ENCODE measurements around the gene MSANTD7. TPM values are rescaled to one million over a fixed set of nuclear protein-coding genes. Genes with fewer than 3 reads are reported as not detected.

Gene MSANTD7
- total RNA-seq, 1 donor from 2014 or later, result 18.8 TPM

DNA sequence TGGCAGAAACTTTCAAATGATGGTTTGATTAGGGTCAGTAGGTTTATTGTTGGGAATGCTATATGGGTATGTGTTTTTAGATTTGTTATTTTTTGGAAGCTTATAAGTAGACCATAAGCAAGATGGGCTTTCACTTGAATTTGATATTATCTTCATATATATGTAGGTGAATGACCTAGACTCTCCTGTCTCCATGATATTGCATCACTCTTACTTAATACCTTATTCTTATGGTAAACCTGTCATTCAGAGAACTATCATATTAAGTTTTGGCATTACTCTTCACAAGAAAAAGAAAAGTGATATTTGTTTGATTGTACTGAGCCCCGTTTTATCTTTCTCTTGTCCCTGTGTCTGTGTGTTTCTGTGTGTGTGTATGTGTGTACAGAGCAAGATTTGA is 17.3 kb downstream of the MSANTD7 start:
- H3K27ac ChIP-seq, result no peak overlapping the region
- H2AFZ ChIP-seq (replicated peaks), result no peak overlapping the region
- no peaks in the 10 kb centered on the region for H3K9me3 ChIP-seq (ENCODE audit: low read depth)
- Mint-ChIP-seq H3K27me3 (ENCODE audit: insufficient read depth, low read depth) (no peaks in the 10 kb centered on the region), H3K9me3 (no peaks in the 10 kb centered on the region), H3K27ac (no peak overlapping the region), H3K4me3 (no peak overlapping the region), H3K4me1 (peaks cover 14% of the 10 kb centered on the region), H3K36me3 (peaks cover 10% of the 10 kb centered on the region)
- no peak for DNase-seq (ENCODE audit: low spot score)
- H3K4me1 ChIP-seq, result peaks cover 11% of the 10 kb centered on the region
- H3K27me3 ChIP-seq, result no peaks in the 10 kb centered on the region
- peaks cover 4% of the 10 kb centered on the region for H4K20me1 ChIP-seq (ENCODE audit: low read depth)
- no peak for TF ChIP-seq CTCF (IDR thresholded peaks at IDR 0.05)
- TF ChIP-seq EZH2 (IDR thresholded peaks at IDR 0.05), result no peak
- TF ChIP-seq EZH2phosphoT487 (IDR thresholded peaks at IDR 0.05), result no peak
- no peaks in the 10 kb centered on the region for H3K79me2 ChIP-seq (ENCODE audit: low read depth)
- H3K4me3 ChIP-seq, result no peak overlapping the region
- peaks cover 17% of the 10 kb centered on the region for H3K36me3 ChIP-seq
- H3K4me2 ChIP-seq, result no peak overlapping the region
- H3F3A ChIP-seq (ENCODE audit: low read depth), result peaks cover 3% of the 10 kb centered on the region
- no peak overlapping the region for H3K9ac ChIP-seq

DNA sequence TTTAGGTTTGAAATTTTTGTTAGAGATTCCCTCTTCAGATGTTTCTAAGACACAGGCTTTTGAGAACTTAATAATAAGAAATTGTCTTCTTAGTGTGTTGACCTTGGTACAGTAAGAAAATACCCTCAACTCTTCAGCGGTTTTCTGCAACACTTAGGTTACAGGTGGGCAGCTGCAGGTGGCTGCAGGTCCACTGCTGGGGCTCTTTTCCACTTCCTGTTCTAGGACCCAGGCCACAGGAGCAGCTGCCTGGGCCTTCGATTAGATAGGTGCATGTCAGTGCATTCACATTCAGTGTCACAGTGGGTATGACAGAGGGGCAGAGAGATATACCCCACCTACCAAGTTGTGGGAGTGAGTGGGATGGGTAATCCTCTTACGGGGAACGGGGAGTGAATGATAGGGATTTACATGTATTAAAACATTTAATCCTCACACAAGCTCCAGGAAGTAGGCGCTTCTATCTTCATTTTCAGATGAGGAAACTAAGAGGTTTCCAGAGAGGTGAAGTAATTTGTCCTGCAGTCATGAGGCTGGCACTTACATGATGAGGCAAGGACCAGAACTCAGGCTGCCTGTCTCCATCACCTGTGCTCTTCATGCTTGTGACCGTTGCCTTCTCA is 20.3 kb downstream of the MSANTD7 start:
- H3K4me1 Mint-ChIP-seq, result peaks cover 14% of the 10 kb centered on the region
- Histone ChIP-seq H3K27ac (no peak overlapping the region), H3F3A (ENCODE audit: low read depth) (no peaks in the 10 kb centered on the region), H3K36me3 (no peaks in the 10 kb centered on the region), H3K9me3 (ENCODE audit: low read depth) (no peaks in the 10 kb centered on the region), H3K4me3 (no peak overlapping the region), H3K4me1 (peaks cover 11% of the 10 kb centered on the region), H3K4me2 (no peak overlapping the region), H3K79me2 (ENCODE audit: low read depth) (no peaks in the 10 kb centered on the region), H2AFZ (replicated peaks) (no peak overlapping the region), H3K27me3 (no peaks in the 10 kb centered on the region), H4K20me1 (ENCODE audit: low read depth) (peaks cover 4% of the 10 kb centered on the region), H3K9ac (no peak overlapping the region)
- H3K9me3 Mint-ChIP-seq, result no peaks in the 10 kb centered on the region
- H3K4me3 Mint-ChIP-seq, result no peak overlapping the region
- DNase-seq (ENCODE audit: low spot score), result peak; percentile 50
- no peak for TF ChIP-seq CTCF (IDR thresholded peaks at IDR 0.05)
- no peak overlapping the region for H3K27ac Mint-ChIP-seq
- H3K27me3 Mint-ChIP-seq (ENCODE audit: insufficient read depth, low read depth), result no peaks in the 10 kb centered on the region
- H3K36me3 Mint-ChIP-seq, result peaks cover 13% of the 10 kb centered on the region

DNA sequence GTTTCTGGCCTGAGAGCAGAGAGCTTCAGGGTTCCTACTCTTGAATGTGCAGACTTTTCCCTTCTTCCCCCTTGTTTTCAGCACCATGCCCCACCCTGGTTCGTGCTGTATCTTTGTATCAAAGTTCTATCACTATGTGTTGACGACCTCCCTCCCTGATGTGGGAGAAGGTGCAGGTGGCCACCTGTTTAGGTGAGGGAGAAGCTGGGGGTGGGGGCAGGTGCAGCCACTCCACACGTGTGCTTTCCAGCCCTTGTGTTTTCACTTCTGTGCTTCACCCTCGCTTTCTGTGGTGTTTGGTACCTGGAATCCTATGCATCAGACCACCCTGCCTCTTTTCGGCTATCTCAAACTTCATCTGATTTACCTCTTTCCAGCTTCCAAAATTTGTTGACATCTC is 20.9 kb downstream of the MSANTD7 start:
- TF ChIP-seq CTCF (IDR thresholded peaks at IDR 0.05), result no peak
- no peak for TF ChIP-seq EZH2 (IDR thresholded peaks at IDR 0.05)
- no peak for TF ChIP-seq EZH2phosphoT487 (IDR thresholded peaks at IDR 0.05)
- Histone ChIP-seq H3K27me3 (no peaks in the 10 kb centered on the region), H3K4me3 (no peak overlapping the region), H2AFZ (replicated peaks) (no peak overlapping the region), H3K4me2 (peak overlapping the region; percentile 11), H3K9me3 (ENCODE audit: low read depth) (no peaks in the 10 kb centered on the region), H3K9ac (no peak overlapping the region), H3K79me2 (ENCODE audit: low read depth) (no peaks in the 10 kb centered on the region), H3K4me1 (peaks cover 11% of the 10 kb centered on the region), H3F3A (ENCODE audit: low read depth) (no peaks in the 10 kb centered on the region), H3K27ac (no peak overlapping the region), H3K36me3 (no peaks in the 10 kb centered on the region), H4K20me1 (ENCODE audit: low read depth) (peaks cover 4% of the 10 kb centered on the region)
- Mint-ChIP-seq H3K27ac (no peak overlapping the region), H3K4me1 (peaks cover 14% of the 10 kb centered on the region), H3K27me3 (ENCODE audit: insufficient read depth, low read depth) (no peaks in the 10 kb centered on the region), H3K4me3 (no peak overlapping the region), H3K36me3 (peaks cover 16% of the 10 kb centered on the region), H3K9me3 (no peaks in the 10 kb centered on the region)
- DNase-seq (ENCODE audit: low spot score), result no peak
